ENCODE results near the gene TSPAN3.

TSPAN3 gene

DNA sequence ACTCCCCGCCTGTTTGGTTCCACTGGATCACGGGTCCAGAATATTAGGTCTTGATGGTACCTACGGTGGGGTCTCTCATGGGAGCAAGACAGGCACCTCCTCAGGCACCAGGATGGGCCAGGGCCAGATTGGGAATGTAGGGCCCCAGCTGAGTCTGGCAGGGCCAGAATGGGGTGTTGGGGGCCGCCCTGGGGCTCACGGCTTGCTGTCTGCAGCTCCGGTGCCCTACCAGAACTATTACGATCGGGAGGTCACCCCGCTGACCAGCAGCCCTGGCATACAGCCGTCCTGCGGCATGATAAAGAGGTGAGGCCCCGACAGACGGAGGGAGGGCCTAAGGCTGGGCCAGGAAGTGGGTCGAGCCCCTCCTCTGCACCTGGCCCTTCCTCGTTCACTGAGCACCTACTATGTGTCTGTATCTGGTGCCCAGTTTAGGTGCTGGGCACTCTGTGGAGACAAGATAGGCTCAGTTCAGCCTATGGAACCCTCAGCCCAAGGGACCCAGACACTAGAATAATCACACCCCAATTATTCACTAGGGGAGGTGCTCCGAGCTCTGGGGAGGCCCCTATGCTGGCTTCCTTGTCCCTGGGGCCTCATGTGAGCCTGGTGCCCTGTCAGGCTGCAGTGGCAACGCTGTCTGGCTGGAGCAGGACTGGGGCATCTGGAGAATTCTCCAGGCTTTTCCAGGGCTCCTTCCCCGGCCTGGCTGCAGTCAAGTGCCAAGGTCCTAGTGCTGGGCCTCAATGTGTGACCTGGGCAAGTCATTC is 38.1 kb downstream of the TSPAN3 start:
- peak in 1 of 2 experiments; percentile 1 for DNase-seq

DNA sequence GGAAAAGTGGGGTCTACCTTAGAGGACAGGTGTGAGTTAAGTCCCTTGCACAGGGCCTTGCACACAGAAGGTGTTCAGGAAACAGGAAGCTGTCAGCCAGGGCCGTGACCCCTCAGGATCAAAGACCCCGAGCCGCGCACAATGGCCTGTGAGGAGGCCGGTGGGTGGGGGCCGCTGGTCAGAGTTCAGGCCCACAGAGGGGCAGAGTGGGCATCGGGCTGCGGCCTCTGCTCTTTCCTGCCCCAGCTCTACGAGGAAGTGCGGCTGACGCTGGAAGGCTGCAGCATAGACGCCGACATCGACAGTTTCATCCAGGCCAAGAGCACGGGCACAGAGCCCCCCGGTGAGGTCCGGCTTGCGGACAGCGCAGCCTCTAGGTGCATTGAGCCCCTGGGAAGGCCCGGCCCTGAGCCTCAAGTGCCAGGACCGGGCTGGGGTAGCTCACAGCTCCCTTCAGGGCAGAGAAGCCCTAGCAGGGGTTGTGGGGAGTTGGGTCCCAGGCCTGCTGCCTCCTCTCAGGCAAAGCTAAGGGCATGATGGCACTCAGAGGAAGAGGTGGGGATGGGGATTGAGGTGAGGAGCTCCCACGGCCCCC is 38.8 kb downstream of the TSPAN3 start:
- peak in 1 of 2 experiments; percentile 1 for DNase-seq

DNA sequence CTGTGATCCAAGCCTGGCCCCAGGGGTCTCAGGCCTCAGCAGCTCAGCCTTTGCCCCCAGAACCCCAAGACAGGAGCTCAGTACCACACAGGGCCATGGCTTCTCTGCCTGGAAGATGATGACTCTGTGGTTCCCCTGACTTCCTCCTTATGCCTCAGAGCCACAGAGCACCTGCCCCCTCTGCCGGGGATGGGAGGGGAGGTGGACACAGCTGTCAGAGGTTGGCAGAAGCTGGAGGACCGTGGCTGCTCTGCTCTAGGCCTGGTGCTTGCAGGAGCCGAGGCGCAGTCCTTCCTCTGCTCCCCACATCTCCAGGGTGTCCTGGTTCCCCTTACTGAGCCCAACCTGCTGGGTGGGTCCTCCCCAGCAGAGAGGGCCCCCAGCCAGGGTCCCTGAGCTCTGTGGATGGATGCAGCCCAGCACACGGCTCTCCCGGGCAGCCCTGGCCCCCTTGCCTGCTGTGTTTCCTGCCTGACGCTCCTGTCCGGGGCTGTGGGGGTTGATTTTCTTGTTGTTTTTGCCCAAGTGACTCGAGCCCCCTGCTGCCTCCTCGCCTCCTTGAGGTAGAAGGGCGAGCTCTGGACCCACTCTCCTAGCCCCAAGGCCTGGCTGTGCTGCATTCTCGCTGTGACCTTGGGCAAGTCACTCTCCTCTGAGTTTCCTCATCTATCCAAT is 39.4 kb downstream of the TSPAN3 start:
- peak in 1 of 2 experiments; percentile 11 for DNase-seq

DNA sequence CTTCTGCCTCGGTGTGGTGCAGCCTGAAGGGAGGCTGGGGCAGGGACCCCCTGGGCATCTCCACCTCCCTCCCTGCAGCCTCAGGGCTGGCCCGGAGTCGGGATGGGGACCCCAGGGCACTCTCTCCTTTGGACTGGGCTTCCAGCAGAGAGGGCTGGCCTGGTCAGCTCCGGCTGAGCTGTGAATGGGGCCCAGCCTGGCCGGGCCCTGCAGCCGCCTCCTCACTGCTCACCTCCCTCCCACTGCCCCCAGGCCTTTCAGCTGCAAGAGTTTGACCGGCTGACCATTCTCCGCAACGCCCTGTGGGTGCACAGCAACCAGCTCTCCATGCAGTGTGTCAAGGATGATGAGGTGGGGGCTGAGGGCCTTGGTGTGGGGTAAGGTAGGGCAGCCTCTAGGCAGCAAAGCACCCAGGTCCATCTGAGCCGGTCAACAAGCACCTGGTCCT is 40.0 kb downstream of the TSPAN3 start:
- no peak for DNase-seq

DNA sequence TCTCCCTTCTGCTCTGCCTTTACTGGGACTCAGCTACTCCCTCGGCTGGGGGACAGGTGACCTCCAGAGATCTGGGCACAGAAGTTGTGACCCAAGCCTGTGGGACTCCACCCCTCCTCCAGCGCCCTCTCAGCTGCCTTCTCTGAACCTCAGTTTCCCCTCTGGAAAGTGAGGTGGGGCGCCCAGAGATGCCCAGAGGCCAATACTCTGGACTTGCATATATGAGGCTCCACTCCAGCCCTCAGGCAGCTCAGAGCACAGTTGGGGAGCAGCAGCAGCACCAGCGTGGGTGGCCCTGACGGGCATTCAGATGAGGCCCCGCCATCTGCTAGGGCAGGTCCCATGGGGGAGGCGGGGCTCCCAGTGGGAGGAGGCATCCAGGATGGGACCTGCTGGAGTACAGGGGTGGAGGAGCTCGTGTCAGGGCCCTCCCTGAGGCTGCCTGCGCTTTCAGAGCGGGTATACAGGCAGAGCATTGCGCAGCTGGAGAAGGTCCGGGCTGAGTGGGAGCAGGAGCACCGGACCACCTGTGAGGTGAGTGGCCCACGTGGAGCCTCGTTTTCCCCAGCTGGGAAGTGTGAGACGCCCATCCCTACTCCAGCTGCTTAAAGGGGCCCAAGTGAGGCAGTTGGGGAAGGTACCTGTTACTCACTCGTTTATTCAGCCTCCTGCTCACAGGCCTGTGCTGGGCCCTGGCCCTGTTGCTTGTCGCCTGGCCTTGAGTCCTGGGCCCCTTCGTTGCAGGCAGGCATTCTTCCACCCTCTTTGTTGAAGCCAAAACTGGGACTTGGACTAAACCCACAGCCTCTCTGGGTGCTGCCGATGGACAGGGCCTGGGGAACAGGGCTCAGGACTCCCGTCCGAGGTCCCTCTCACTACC is 40.6 kb downstream of the TSPAN3 start:
- DNase-seq: peak in 1 of 2 experiments; percentile 0

DNA sequence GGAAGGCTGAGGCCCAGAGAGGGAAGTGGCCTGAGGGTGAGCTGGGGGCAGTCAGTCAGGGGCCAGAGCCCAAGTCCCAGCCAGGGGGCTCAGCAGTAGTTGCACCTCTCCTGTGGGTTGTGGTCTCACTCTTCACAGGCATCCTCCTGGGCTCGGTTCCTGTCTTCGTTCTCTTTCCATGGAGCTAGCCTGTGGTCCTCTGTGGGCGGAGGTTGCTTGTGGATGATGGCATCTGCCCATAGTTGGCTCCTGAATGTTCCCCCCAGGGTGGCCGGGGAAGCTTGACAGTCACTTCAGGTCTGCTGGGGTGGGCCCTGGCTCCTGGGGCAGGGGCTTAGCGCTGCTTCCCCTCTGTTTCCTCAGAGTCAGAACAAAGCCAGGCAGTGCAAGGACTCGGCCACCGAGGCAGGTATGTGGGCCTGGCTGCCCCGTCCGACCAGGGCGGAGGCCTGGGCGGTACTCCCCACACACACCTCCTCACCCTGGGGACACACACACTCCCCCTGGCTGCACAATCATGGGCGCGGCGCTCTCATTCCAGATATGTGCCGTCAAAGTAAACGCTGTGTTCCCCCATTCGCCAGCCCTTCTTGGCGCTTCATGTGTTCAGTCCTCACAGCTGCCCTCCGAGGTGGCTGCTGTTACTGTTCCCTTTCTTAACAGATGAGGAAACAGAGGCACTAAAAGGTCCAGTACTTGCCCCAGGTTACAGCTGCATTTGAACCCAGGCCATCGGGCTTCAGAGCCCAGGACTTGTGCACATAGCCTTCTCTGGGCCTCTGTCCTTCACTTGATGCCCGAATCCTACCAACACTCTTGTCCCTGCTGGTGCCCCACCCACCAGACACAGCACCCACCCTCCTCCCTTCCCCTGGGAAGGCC is 41.5 kb downstream of the TSPAN3 start:
- peak in 1 of 2 experiments; percentile 0 for DNase-seq

DNA sequence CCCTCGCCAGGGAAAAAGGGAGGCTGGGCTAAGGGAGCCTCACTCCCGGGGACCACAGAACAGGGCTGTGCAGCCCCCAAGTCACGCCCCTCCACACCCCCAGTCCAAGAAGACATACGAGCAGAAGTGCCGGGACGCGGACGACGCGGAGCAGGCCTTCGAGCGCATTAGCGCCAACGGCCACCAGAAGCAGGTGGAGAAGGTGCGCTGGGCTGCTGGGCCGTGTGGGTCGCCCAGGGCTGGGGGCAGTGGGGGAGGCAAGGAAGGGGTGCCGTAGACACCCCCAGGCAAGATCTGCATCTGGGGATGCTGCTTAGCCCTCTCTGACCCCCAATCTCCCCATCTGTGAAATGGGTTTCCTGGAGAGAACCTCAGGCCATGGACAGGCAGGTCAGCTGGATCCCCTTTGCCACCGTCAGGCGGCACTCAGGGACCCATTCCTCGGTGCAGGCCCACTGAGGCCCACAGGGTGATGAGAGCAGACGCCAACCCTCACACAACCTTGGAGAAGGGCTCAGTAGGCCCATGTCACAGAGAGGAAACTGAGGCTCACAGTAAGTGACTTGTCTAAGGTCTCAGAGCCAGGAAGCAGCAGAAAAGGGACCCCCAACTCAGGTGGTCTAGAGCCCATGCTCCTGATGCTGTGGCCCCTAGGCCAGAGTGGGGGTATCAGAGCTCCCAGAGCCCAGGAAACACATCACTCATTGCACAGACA is 42.3 kb downstream of the TSPAN3 start:
- DNase-seq: no peak

DNA sequence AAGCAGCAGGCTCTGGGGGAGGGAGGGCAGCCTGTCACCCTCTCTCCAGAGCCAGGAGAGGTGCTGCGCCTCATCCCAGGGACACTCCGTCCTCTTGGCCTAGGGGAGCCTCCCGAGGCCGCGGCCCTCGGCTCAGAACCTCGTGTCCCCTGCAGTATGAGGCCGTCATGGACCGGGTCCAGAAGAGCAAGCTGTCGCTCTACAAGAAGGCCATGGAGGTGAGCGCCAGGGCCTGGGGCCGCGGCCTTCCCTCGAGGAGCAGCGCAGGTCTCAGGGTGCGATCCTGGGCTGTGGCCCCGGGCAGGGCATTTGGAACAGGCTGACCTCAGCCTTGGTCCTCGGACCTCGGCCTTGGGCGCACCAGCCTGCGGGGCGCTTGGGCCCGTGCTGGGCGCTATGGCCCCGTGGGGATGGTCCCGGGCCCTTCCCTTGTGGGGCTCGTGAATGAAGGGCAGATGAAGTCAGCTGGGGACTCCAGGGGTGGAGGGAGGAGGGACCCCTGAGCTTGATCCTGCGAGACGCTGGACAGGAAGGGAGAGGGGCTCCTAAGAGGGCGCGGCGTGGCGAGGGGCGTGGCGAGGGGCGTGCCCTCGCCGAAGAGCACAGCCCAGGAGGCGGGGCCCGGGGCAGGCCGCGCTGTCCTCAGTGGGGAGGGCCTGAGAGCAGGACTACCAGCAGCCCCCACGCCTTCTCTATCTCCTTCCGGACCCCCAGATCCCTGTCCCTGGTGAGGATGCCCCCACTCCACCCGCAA is 43.0 kb downstream of the TSPAN3 start:
- DNase-seq: peak in 1 of 2 experiments; percentile 1

DNA sequence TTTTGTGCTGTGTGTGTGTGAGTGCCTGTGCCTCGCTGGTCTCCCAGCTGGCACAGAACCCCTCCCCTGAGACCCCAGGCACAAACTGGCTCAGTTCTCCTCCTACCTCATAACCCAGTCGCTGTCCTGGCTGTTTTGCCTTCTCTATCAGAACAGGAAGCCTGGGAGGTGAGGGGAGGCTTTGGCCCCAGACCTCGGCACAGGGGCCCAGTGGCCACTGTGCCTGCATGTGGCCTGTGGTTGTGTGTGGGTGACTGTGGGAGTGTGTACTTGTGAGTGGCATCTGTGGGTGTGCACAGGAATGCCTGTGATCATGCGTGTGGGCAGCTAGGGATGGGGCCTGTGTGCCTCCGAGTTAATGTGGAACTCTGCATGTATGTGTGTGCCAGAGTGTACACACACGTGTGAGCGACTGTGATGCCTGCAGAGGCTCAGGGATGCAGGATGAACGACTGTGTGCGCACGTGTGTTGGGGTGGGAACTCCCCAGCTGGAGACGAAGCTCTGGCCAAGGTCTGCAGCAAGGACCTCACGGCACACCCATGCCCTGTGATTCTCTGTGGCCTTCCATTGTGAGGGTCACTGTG is 43.7 kb downstream of the TSPAN3 start:
- no peak for DNase-seq

DNA sequence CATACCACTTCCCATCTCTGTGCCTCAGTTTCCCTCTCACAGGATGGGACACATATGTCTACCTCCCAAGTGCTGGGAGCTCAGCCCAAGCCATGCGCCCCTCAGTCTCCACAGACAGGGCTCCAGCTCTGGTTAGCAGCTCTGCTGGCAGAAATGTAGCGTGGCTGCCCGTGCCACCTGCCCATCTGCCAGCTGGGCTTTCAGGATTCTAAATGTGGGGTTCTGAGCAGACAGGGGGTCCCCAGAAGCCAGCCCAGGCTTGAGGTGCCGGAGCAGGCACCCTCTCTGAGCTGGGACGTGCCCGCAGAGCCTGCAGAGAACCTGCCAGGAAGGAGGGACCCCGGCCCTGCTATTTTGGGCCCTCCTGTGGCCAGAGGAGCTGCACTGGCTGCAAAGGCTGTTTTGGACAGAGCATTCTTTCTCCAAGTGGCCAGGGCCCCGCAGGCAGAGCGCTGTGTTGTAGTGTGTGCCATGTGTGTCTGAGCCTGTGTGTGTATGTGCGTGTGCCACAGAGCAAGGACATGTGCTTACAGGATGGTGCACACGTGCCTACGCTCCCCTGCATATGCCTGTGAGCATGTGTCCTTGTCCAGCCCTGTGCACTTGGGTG is 44.3 kb downstream of the TSPAN3 start:
- peak in 1 of 2 experiments; percentile 0 for DNase-seq

DNA sequence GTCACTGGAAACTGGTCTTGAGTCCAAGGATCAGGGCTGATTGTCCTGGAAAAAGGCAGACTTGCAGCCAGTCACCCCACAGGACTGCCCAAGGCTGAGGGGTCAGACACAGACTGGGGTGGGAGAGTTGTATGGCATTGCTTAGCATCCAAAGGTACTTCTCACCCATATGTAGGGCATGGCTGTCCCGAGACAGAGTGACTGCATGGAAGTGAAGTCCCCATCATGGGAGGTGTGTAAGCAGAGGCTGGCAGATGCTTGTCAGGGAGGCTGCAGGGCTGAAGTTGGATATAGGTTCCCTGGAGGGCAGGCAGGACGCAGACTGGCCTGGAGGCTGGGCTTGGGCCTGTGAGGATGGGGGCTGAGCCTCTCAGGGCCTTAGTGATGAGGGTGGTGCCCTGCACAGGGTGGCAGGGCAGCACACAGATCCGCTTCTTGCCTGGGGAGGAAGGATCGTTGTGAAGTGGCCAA is 44.9 kb downstream of the TSPAN3 start:
- no peak for DNase-seq

DNA sequence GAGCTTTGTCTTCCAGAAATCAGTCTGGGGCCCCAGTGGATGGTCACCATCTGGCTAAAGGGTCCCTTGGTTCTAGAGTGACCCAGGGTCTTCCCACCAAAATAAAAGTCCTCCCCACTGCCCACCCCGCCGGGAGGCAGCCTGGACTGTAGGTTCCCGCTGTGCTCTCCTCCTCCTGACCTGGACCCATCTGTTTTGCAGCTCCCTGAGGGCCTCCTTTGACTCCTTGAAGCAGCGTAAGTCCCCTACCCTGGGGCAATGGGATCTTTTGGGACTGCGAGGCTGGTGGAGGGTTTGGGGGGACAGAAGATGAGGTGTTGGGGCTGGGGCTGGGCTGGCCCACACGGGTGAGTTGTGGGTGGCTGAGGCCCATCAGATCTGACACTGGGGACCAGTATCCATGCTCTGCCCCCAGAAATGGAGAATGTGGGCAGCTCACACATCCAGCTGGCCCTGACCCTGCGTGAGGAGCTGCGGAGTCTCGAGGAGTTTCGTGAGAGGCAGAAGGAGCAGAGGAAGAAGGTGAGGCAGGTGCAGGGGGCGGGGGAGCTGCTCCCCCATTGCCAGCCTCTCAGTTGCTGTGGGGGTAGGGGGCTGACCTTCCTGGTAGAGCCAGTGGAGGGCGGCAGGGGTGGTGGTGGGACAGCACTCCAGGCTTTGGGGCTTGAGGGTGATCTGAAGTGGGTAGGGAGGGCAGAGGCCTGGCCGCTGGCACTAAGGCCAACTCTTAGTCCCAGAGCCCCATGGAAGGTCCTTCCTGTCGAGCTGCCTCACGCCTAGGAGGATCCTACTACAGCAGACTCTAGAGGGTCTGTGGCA is 45.6 kb downstream of the TSPAN3 start:
- DNase-seq: no peak

DNA sequence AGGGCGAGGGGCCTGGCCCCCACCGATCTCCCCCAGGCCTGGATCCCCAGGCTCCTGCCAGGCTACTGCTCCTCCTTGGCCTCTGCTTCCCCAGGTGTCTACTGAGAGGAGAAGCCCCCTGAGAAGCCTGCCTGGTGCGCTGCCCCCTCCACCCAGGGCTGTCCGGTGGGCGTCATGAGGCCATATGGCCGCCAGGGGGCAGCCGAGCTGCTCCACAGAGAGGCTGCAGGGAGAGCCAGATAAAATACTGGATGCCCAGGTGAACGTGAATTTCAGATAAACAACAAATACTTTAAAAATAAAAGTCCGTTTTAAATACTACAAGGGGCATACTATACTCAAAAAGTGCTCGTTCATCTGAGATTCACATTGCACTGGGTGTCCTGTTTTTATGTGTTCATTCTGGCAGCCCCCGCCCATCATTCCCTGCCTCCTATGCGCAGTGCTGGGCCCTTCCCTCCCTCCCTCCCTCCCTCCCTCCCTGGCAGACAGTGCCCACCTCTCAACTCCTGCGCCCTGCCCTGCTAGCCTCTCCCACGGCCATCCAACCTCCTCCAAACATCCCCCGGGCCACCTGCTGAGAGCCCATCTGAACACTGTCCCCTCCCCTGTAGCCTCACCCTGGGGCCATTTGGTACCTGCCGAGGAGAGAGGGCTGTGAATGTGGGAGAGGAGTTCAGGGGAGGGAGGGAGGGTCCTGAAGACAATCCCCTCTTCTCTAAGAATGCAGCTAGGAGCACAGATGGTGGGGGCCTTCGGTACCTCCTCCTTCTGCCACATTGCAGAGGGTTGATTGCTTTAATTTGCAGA is 46.4 kb downstream of the TSPAN3 start:
- peak; percentile 48 to 73 for DNase-seq

DNA sequence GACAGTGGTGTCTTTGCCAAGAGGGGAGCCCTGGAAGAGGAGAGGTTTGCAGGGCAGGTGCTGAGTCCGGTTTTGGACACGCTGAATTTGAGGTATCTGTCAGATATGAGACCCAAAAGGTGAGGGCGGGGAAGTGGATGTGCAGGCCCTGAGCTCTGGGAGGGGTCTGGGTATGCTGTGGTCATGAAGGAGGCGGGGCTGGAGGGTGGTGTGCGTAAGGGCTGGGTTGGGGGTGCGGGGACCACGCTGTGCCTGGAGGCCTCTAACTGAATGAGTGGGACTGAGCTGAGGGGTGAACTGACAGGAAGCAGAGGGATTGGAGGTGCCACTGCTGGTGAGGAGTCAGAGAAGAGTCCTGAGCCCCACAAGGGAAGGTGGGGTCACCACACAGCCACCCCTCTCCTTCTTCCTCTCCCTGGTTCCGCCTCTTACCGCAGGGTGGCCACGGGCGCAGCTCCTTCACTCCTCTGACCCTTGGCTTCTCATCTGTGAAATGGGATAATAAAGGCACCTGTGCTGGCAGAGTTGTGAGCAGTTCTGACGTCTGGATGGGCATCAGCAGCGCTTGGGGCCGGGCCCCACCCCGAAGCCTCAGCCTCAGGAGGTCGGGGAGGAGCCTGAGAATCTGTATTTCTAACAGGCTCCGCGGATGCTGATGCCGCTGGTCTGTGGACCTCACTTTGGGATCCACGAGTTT is 47.2 kb downstream of the TSPAN3 start:
- no peak for DNase-seq

DNA sequence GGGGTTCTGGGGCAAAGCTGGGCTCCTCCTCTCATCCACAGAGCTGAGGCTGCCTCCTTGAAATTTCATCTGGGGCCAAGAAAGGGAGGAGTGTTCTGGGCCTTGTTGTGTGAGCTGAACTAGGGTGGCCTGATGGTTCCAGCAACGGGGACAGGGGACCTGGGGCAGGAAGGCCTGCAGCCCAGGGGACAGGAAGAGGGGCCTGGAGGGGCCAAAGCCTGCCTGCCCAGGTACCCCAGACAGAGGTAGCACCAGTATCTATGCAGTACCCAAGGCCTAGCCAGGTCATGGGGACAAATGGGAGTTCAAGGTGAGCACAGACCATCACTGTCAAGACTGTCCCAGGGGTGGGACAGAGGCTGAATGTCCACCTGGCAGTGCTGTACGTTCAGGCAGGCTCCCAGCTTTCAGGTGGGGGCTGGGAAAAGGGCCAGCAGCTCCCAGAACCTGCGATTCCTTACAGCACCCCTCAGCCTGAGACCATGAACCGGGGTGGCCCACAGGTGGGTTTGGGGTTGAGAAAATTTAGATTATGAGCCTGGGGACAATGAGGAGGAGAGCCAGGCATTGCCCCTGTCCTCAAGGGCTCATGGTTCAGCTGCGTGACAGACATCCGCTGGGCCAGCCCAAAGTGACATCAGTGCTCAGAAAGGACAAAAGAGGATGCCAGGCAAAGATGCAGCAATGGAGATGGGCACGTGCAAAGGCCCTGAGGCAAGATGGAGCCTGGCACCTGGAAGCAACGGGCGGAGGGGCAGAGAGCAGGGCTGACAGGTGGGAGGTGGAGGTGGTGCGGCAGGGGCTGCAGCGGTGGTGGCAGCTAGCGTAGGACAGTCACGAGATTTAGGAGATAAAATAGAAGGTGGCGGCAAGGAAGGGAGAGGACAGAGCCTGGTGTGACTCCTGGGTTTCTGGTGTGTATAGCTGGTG is 48.0 kb downstream of the TSPAN3 start:
- no peak for DNase-seq
